Upper lobe of right lung (tissue), 1 donor: Measurements from ENCODE around the gene ADCY4. TPM values are rescaled to one million over a fixed set of nuclear protein-coding genes. Genes with fewer than 3 reads are reported as not detected.

ENCODE experiments used
- ATAC-seq: fragments of 200-7000 bp; cut with Tn5 transposase; one replicate; pipeline ENCODE4 v1.9.1; 2020; ENCODE audit warnings: mild to moderate bottlenecking, moderate library complexity
- DNase-seq: peaks from one replicate; pipeline ENCODE4 v3.0.0-alpha.2; 2020
- H3K27ac ChIP-seq: fragments of 200-600 bp; one replicate; pipeline ENCODE4 v1.8.0; 2022
- H3K27me3 ChIP-seq: fragments of 200-600 bp; one replicate; pipeline ENCODE4 v1.8.0; 2022; ENCODE audit warnings: mild to moderate bottlenecking
- H3K36me3 ChIP-seq: fragments of 200-600 bp; one replicate; pipeline ENCODE4 v1.8.0; 2022
- H3K4me1 ChIP-seq: fragments of 200-600 bp; one replicate; pipeline ENCODE4 v1.8.0; 2022
- H3K4me3 ChIP-seq: fragments of 200-600 bp; one replicate; pipeline ENCODE4 v1.8.0; 2022; ENCODE audit warnings: mild to moderate bottlenecking
- H3K9me3 ChIP-seq: fragments of 200-600 bp; one replicate; pipeline ENCODE4 v1.8.0; 2022
- intact Hi-C: fragments of 100-400 bp; cut with DNase I; formaldehyde crosslinking; loops from one replicate; pipeline ENCODE4 v1.11.0; 2022
- total RNA-seq: library from RNA; stranded (reverse); fragmentation: NEBNext Ultra II Directional; extraction: Animal tissue kit (Norgen Biotek cat#: 25700); gene quantifications from one replicate; pipeline ENCODE4 v1.2.1, GENCODE V29; 2021
- TF ChIP-seq, protein P1 (sequence below): fragments of 200-600 bp; IDR thresholded peaks from one replicate; pipeline ENCODE4 v1.8.0; 2022; ENCODE audit warnings: antibody characterized with exemption
- donor health status: DM: no; HTN: yes; CAD: no; lungs with severe emphysema.

ADCY4 gene
- total RNA-seq, 1 donor from 2014 or later = 54.5 TPM

DNA sequence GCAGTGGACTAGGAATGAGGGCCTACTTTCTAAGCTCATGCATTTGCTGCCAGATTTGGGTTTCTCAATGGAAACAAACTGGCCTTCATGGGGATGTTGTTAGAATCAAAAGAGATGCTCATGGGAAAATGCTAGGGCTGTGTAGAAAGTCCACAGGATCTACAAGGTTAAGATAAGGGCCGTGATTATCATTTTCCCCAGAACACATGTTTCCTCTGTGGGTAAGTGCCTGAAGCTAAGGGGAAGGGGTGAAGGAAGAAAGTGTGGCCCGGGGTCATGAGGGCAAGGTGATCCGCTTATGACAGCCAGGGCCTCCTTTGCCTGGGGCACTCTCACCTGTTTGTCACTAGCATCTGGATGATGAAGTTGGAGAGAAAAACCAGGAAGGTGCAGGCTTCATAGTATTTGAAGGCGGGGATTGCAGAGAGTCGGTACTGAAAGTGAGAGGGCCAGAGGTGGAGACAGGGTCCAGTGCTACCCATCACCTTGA, 9.8 kb downstream of the ADCY4 start:
- no peak for ATAC-seq
- Histone ChIP-seq H3K36me3 (no peaks in the 10 kb centered on the region), H3K9me3 (no peaks in the 10 kb centered on the region), H3K4me1 (peaks cover 22% of the 10 kb centered on the region), H3K27me3 (no peaks in the 10 kb centered on the region), H3K4me3 (no peak overlapping the region), H3K27ac (no peak overlapping the region)
- DNase-seq = peak; percentile 23
- TF ChIP-seq, protein P1, sequence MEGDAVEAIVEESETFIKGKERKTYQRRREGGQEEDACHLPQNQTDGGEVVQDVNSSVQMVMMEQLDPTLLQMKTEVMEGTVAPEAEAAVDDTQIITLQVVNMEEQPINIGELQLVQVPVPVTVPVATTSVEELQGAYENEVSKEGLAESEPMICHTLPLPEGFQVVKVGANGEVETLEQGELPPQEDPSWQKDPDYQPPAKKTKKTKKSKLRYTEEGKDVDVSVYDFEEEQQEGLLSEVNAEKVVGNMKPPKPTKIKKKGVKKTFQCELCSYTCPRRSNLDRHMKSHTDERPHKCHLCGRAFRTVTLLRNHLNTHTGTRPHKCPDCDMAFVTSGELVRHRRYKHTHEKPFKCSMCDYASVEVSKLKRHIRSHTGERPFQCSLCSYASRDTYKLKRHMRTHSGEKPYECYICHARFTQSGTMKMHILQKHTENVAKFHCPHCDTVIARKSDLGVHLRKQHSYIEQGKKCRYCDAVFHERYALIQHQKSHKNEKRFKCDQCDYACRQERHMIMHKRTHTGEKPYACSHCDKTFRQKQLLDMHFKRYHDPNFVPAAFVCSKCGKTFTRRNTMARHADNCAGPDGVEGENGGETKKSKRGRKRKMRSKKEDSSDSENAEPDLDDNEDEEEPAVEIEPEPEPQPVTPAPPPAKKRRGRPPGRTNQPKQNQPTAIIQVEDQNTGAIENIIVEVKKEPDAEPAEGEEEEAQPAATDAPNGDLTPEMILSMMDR = no peak
- intact Hi-C loops = no loop called here

DNA sequence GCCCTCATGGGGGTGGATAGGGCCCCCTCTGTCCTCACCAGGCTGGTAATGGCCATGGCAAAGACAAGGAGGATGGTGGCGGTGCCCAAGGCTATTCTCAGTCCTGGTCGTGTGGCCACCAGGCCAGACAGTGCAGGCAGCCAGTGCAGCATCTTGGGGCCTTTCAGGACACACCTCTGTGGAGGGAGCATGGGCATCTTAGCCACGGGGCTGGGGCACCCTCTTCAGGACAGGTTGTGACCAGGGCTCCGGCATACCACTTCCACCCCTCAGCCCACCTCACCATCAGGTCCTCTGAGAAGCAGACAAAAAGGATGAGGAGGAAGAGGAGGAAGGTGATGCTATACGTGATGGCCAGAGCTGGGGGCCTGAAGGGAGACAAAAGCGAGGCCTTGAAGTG, 10.8 kb downstream of the ADCY4 start:
- intact Hi-C loops = no loop called here
- no peaks in the 10 kb centered on the region for H3K9me3 ChIP-seq
- no peaks in the 10 kb centered on the region for H3K36me3 ChIP-seq
- peaks cover 3% of the 10 kb centered on the region for H3K27me3 ChIP-seq
- TF ChIP-seq, protein P1 = no peak
- H3K4me1 ChIP-seq = peaks cover 14% of the 10 kb centered on the region
- ATAC-seq (no peak), DNase-seq (peak; percentile 51)
- H3K4me3 ChIP-seq = no peak overlapping the region
- no peak overlapping the region for H3K27ac ChIP-seq

DNA sequence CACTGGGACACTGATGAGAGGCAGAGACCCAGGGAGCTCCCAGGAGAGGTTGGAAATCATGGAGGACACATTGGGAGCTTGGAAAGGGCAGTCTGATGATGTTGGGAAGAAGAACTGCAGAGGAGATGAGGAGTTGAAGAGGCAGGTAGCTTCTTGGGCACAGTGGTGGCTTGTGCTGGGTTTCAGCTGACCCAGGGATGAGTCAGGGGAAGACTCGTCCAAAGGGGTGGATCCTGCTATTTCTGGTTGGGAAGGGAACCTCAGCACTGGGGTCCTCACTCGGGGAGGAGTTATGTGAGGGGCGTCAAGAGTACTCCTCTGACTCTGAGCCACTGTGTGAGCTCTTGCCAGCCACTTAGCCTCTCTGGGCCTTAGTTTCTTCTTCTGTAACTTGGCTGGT, 11.5 kb downstream of the ADCY4 start:
- Histone ChIP-seq H3K4me1 (peaks cover 9% of the 10 kb centered on the region), H3K4me3 (no peak overlapping the region), H3K27me3 (peaks cover 10% of the 10 kb centered on the region), H3K27ac (no peak overlapping the region), H3K36me3 (no peaks in the 10 kb centered on the region), H3K9me3 (no peaks in the 10 kb centered on the region)
- no peak for ATAC-seq
- TF ChIP-seq, protein P1 = no peak
- no peak for DNase-seq
- intact Hi-C loops = no loop called here

DNA sequence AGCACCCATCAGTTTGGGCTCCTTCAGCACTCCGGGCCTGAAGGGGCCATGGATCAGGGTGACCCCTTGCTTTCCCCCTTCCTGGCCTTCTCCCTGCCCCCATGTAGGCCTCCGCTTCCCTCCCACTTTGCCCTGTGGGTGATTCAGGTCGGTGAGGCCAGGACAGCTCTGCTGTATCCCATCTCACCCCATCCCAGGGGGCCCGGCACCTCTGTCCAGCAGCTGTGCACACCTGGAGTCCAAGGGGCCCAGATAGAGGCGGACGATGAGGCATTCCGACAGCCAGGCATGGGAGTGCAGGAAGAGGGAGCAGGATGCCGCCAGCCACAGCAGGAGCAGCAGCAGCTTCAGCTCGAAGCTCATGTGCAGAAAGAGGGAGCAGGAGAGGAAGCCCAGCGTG, 12.2 kb downstream of the ADCY4 start:
- TF ChIP-seq, protein P1 = no peak
- intact Hi-C loops = no loop called here
- DNase-seq (no peak), ATAC-seq (no peak)
- Histone ChIP-seq H3K9me3 (no peaks in the 10 kb centered on the region), H3K27ac (no peak overlapping the region), H3K4me3 (no peak overlapping the region), H3K36me3 (no peaks in the 10 kb centered on the region), H3K4me1 (peaks cover 8% of the 10 kb centered on the region), H3K27me3 (peaks cover 14% of the 10 kb centered on the region)

DNA sequence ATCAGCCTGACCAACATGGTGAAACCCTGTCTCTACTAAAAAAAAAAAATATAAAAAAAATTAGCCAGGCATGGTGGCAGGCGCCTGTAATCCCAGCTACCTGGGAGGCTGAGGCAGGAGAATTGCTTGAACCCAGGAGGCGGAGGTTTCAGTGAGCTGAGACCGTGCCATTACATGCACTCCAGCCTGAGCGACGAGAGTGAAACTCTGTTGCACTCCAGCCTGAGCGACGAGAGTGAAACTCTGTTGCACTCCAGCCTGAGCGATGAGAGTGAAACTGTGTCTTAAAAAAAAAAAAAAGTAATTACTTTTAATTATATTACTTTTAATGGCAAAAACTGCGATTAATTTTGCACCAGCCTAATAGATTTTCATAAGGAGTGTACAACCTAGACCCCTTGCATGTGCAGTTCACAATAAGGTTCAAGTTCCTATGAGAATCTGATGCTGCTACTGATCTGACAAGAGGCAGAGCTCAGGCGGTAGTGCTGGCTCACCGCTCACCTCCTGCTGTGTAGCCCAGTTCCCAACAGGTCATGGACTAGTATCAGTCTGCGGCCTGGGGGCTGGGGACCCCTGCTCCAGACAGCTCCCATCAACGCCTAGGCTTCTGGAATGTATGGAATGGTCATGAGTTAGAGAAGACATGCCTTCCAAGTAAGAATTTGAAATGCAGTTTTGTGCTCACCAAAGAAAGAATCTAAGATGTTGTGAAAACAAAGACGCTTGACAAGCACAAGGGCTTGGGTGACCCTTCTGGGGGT, 13.5 kb downstream of the ADCY4 start:
- Histone ChIP-seq H3K27ac (no peak overlapping the region), H3K9me3 (no peaks in the 10 kb centered on the region), H3K27me3 (peaks cover 17% of the 10 kb centered on the region), H3K36me3 (no peaks in the 10 kb centered on the region), H3K4me1 (peaks cover 9% of the 10 kb centered on the region), H3K4me3 (no peak overlapping the region)
- DNase-seq (no peak), ATAC-seq (no peak)
- intact Hi-C loops = no loop called here
- TF ChIP-seq, protein P1 = no peak
